Suppressor macrophage (primary cell): ENCODE data around the gene LAMA2.

Experiments
- DNase-seq, 4 experiments: peaks; one replicate each; pipeline ENCODE4 v3.0.0-alpha.2; 2020 to 2022

The LAMA2 gene

GRCh38 chr6:129317931-129318820, 435.2 kb downstream of the LAMA2 start:
- DNase-seq = no peak

- no peak for DNase-seq
These were observed 438.0 kb downstream of the LAMA2 start for GRCh38 chr6:129320892-129321291.

- no peak for DNase-seq
These were observed 438.4 kb downstream of the LAMA2 start for GRCh38 chr6:129321303-129321702.

GRCh38 chr6:129324345-129324744, 441.4 kb downstream of the LAMA2 start:
- no peak for DNase-seq

GRCh38 chr6:129329678-129330077, 446.7 kb downstream of the LAMA2 start:
- DNase-seq = no peak

- no peak for DNase-seq
These were observed 448.7 kb downstream of the LAMA2 start for GRCh38 chr6:129331450-129332138.

GRCh38 chr6:129335792-129336191, 452.9 kb downstream of the LAMA2 start:
- DNase-seq = no peak

- DNase-seq = no peak
These were observed 455.7 kb downstream of the LAMA2 start for GRCh38 chr6:129338683-129339082.

- no peak for DNase-seq
These were observed 458.0 kb downstream of the LAMA2 start for GRCh38 chr6:129340983-129341382.

GRCh38 chr6:129342243-129342642, 459.3 kb downstream of the LAMA2 start:
- no peak for DNase-seq

- DNase-seq = no peak
These were observed 459.9 kb downstream of the LAMA2 start for GRCh38 chr6:129342796-129343195.

- DNase-seq = no peak
These were observed 461.4 kb downstream of the LAMA2 start for GRCh38 chr6:129344379-129344778.

GRCh38 chr6:129345890-129346289, 463.0 kb downstream of the LAMA2 start:
- no peak for DNase-seq

GRCh38 chr6:129346964-129347363, 464.0 kb downstream of the LAMA2 start:
- DNase-seq = no peak

- no peak for DNase-seq
These were observed 467.3 kb downstream of the LAMA2 start for GRCh38 chr6:129350278-129350677.

GRCh38 chr6:129351807-129352206, 468.9 kb downstream of the LAMA2 start:
- DNase-seq = no peak

- DNase-seq = no peak
These were observed 470.1 kb downstream of the LAMA2 start for GRCh38 chr6:129353067-129353466.

- no peak for DNase-seq
These were observed 473.2 kb downstream of the LAMA2 start for GRCh38 chr6:129356129-129356528.

- DNase-seq = no peak
These were observed 477.1 kb downstream of the LAMA2 start for GRCh38 chr6:129359811-129360681.

GRCh38 chr6:129360682-129360955, 477.7 kb downstream of the LAMA2 start:
- no peak for DNase-seq

GRCh38 chr6:129364037-129364436, 481.1 kb downstream of the LAMA2 start:
- DNase-seq = no peak

GRCh38 chr6:129364767-129365166, 481.8 kb downstream of the LAMA2 start:
- DNase-seq = no peak

- no peak for DNase-seq
These were observed 485.1 kb downstream of the LAMA2 start for GRCh38 chr6:129368076-129368475.
